Activated CD8-positive, alpha-beta T cell treated with anti-CD3 and anti-CD28 coated beads, Interleukin-2, amount 10 ng/mL, durations not matched to agents 7 days and 5 days (primary cell): ENCODE data around the gene PLXDC2. TPM values are rescaled to one million over a fixed set of nuclear protein-coding genes. Genes with fewer than 3 reads are reported as not detected.
"Not testable (repeated sequence)": the region's sequence is repeated elsewhere in the genome, so short reads cannot be mapped to it uniquely, and the experiment has no call there.

Source experiments
- ATAC-seq: fragments of 150-1000 bp; cut with Tn5 transposase; one replicate; pipeline ENCODE4 v1.10.0; 2021; ENCODE audit warnings: moderate library complexity
- CTCF ChIA-PET: fragments of 350-600 bp; sonication (Branson Sonifier 250); formaldehyde crosslinking; loops from one replicate; lab custom pipeline; 2021; ENCODE audit warnings: antibody characterized with exemption; lab: Charles Lee
- POLR2A ChIA-PET: fragments of 350-600 bp; sonication (Branson Sonifier 250); formaldehyde crosslinking; loops from one replicate; lab custom pipeline; 2021; ENCODE audit warnings: antibody characterized with exemption; lab: Charles Lee
- DNase-seq: peaks from one replicate; pipeline ENCODE4 v3.0.0-alpha.2; 2020
- H3K27ac Mint-ChIP-seq: one replicate; pipeline ENCODE4 v1.8.0; 2021; ENCODE audit warnings: mild to moderate bottlenecking, mixed read lengths
- H3K27me3 Mint-ChIP-seq: one replicate; pipeline ENCODE4 v1.8.0; 2021; ENCODE audit warnings: low read depth, mixed read lengths
- H3K36me3 Mint-ChIP-seq: one replicate; pipeline ENCODE4 v1.8.0; 2021; ENCODE audit warnings: low read depth, mixed read lengths
- H3K4me1 Mint-ChIP-seq: one replicate; pipeline ENCODE4 v1.8.0; 2021; ENCODE audit warnings: low read depth, mixed read lengths
- H3K4me3 Mint-ChIP-seq: one replicate; pipeline ENCODE4 v1.8.0; 2021; ENCODE audit warnings: mild to moderate bottlenecking, mixed read lengths
- H3K9me3 Mint-ChIP-seq: one replicate; pipeline ENCODE4 v1.8.0; 2022; ENCODE audit warnings: mixed read lengths; ENCODE audit not compliant: insufficient read depth
- total RNA-seq, 2 experiments: library from RNA; stranded (reverse); gene quantifications; one replicate each; pipeline ENCODE4 v1.2.3, GENCODE V29; 2021

The PLXDC2 gene
- total RNA-seq, 2 experiments from 2014 or later, result 0.05 TPM; not detected in 1

DNA sequence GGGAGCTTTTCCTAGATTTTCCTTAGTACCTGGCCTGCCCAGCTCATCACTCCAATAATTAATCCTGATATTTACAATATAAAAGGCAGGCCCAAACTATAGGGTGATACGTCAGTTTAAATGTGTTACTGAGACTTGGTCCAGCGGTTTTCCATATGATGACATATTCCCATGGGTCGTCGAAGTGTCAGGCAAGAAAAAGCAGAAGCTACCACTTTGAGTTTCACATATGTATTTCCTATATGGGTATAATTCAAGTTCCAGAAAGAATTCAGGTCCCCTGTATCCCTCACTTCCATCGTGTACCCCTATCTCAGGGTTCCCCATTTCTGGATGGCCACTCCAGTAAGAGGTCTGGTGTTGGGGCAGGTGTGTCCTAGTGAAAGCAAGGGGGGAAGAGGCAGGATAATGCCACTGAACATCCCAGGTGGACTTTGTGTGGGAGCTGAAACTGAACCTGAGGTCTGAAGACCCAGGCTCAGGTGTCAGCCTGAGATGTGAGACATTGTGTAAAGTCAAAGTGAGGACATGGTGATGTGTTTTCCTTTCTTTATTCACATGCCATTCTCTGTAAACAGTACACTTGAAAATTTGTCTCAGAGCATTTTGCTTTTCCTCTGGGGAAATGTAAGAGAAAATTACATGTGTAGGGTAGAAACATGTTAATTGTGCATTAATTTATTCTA is 167.8 kb downstream of the PLXDC2 start:
- Mint-ChIP-seq H3K4me3 (no peak overlapping the region), H3K9me3 (peaks cover 8% of the 10 kb centered on the region), H3K36me3 (no peaks in the 10 kb centered on the region), H3K4me1 (no peaks in the 10 kb centered on the region), H3K27me3 (no peaks in the 10 kb centered on the region), H3K27ac (no peak overlapping the region)
- ATAC-seq (no peak), DNase-seq (no peak)
- POLR2A ChIA-PET, result no interaction called here
- CTCF ChIA-PET, result no interaction called here

DNA sequence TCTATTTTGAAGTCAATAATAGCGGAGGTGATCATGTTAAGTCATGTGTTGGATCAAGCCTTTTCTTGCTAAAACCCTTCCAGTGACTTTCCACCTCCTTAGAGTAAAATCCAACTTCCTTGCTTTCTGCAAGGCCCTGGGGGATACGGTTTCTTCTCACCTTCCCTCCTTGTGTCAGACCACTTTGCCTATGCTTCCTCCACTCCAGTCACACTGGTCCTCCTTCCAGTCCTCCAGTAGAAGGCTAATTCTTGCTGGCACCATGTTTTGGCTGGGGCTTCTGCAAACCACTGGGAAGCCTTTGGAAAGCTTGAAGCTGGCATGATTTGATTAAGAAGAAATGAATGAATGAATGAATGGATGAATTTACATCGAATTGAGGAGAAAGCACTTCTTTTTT is 169.5 kb downstream of the PLXDC2 start:
- H3K27me3 Mint-ChIP-seq, result no peaks in the 10 kb centered on the region

DNA sequence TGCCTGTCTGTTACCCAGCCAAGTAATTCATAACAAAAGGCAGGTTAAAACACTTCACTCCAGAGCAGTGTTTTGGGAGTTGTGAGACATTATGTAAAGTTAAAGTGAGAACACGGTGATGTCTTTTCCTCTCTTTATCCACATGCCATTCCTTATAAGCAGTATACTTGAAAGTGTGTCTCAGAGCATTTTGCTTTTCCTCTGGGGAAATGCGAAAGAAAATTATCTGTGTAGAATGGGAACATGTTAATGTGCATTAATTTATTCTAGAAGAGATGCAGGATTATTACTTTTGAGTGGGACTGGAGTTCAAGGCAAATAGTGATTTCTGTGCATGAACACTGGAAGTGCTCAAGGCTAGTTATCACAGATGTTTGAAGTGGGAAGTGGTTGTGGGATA is 170.4 kb downstream of the PLXDC2 start:
- no peaks in the 10 kb centered on the region for H3K27me3 Mint-ChIP-seq
- ChIA-PET CTCF (no interaction called here), POLR2A (no interaction called here)
- no peak for DNase-seq
- no peak for ATAC-seq
- H3K36me3 Mint-ChIP-seq, result no peaks in the 10 kb centered on the region
- peaks cover 8% of the 10 kb centered on the region for H3K9me3 Mint-ChIP-seq
- no peaks in the 10 kb centered on the region for H3K4me1 Mint-ChIP-seq
- H3K27ac Mint-ChIP-seq, result no peak overlapping the region
- H3K4me3 Mint-ChIP-seq, result no peak overlapping the region

More for the DNA sequence above, 169.5 kb downstream of the PLXDC2 start:
- ATAC-seq (no peak), DNase-seq (no peak)
- Mint-ChIP-seq H3K9me3 (peaks cover 8% of the 10 kb centered on the region), H3K4me3 (no peak overlapping the region), H3K4me1 (no peaks in the 10 kb centered on the region), H3K27ac (no peak overlapping the region), H3K36me3 (no peaks in the 10 kb centered on the region)
- ChIA-PET CTCF (no interaction called here), POLR2A (no interaction called here)

DNA sequence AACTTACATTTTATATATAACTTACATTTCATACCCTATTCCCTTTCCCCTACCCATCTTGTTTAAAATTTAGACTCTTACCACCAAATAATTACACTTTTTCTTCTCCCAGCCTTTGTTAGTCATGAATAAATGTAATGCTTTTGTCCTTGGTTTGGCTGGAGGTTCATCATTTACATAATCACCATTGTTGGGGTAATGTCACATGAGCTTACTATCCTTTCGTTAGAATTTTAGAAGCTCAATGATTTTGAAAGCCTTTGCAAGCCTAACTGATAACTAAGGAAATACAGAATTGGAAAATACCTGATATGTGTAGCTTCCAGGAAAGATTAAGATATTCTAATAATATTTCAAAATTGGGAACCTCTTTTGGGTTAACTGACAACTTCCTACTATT is 171.7 kb downstream of the PLXDC2 start:
- no peak for DNase-seq
- H3K4me3 Mint-ChIP-seq, result no peak overlapping the region
- H3K36me3 Mint-ChIP-seq, result no peaks in the 10 kb centered on the region
- H3K27ac Mint-ChIP-seq, result no peak overlapping the region
- CTCF ChIA-PET, result interaction anchor here (0.6 kb wide), 1 partner anchor 41 kb away, joined by 3 read pairs; no protein-coding TSS in a partner anchor
- no peak for ATAC-seq
- H3K9me3 Mint-ChIP-seq, result peaks cover 8% of the 10 kb centered on the region
- no peaks in the 10 kb centered on the region for H3K4me1 Mint-ChIP-seq
- H3K27me3 Mint-ChIP-seq, result no peaks in the 10 kb centered on the region
- POLR2A ChIA-PET, result no interaction called here

DNA sequence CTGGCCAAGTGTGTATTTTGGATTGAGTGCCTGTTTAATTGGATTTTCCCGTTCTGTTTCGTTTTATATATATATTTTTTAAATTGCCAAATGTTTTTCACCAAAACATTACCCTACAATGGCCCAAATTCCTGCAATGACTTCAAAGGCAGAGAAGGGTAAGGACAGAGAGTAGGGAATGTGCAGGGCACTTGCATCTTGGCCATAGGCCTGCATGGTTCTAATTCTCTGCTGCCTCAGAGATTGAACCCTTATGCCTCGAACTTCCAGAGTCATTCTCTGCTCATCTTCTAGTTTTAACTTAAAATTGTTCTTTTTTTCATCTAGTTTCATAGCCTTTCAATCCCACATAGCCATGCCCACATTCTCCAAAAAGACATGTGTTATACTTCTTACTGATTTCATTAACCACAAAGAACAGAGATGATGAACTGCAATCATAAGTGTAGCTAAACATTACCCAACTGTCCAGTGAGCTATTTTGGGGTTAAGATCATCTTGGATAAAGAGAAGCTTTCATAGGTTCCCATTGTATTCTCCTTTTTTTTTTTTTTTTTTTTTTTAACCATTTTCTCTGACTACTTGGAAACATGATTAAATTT is 177.6 kb downstream of the PLXDC2 start:
- CTCF ChIA-PET, result no interaction called here
- Mint-ChIP-seq H3K27ac (no peak overlapping the region), H3K36me3 (no peaks in the 10 kb centered on the region), H3K4me3 (no peak overlapping the region), H3K9me3 (peaks cover 3% of the 10 kb centered on the region), H3K27me3 (no peaks in the 10 kb centered on the region), H3K4me1 (no peaks in the 10 kb centered on the region)
- no peak for DNase-seq
- no peak for ATAC-seq
- POLR2A ChIA-PET, result no interaction called here

DNA sequence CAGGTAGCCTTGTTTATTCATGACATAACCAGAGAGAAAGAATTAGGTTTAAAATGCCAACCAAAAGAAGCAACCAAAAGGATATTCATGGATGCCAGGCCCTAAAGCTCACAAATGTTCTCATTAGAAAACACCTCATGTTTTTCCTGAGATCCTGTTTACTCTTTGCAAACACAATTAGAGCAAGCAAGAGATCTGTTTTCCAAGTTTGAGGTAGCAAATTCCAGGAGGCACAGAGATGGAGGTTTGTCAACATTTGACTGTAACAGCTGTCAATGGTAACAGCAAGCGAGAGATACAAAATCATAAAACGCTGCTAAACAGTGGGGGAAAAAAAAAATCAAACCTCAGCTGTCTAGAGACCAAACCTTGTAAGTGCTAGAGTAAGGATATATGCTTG is 182.2 kb downstream of the PLXDC2 start:
- Mint-ChIP-seq H3K4me3 (no peak overlapping the region), H3K27me3 (no peaks in the 10 kb centered on the region), H3K9me3 (peaks cover 3% of the 10 kb centered on the region), H3K4me1 (no peaks in the 10 kb centered on the region), H3K36me3 (no peaks in the 10 kb centered on the region), H3K27ac (no peak overlapping the region)
- no peak for DNase-seq
- CTCF ChIA-PET, result no interaction called here
- no peak for ATAC-seq
- POLR2A ChIA-PET, result no interaction called here

DNA sequence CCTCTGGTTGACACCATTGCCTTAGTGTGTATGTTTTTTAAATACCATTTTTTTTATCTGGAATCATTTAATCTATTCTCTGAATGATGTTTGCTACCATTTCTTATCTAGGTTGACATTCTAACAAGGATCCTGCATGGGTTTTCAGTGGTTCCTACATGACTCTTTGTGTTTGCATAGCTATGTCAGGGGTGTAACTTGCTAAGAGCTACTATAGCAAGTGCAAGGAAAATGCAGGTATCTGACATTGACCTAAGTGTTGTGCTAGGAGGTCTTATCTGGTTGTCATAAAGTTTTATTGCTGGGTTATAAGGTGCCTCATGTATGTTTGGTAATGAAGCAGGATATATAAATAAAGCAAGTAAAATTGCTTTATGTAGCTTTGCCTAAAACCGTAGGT is 183.2 kb downstream of the PLXDC2 start:
- Mint-ChIP-seq H3K36me3 (no peaks in the 10 kb centered on the region), H3K4me1 (no peaks in the 10 kb centered on the region), H3K4me3 (no peak overlapping the region), H3K27ac (no peak overlapping the region), H3K9me3 (peaks cover 3% of the 10 kb centered on the region), H3K27me3 (no peaks in the 10 kb centered on the region)
- ATAC-seq (no peak), DNase-seq (no peak)
- ChIA-PET POLR2A (no interaction called here), CTCF (no interaction called here)

DNA sequence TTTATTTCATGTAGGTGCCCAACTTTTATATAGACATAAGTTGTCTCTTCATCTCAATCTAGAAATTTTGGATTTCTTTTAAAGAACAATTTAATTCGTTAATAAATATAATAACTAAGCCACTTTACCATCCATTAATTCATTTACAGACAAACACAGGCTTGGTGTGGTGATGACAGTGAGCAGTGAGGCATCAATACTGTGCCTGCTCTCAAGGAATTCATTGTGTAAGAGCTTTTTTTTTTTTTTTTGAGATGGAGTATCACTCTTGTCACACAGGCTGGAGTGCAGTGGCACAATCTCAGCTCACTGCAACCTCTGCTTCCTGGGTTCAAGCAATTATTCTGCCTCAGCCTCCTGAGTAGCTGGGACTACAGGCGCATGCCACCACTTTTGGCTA is 185.8 kb downstream of the PLXDC2 start:
- H3K9me3 Mint-ChIP-seq, CTCF ChIA-PET, DNase-seq, POLR2A ChIA-PET, H3K36me3 Mint-ChIP-seq, H3K4me1 Mint-ChIP-seq, H3K4me3 Mint-ChIP-seq, H3K27me3 Mint-ChIP-seq, H3K27ac Mint-ChIP-seq, ATAC-seq: not testable (repeated sequence)

DNA sequence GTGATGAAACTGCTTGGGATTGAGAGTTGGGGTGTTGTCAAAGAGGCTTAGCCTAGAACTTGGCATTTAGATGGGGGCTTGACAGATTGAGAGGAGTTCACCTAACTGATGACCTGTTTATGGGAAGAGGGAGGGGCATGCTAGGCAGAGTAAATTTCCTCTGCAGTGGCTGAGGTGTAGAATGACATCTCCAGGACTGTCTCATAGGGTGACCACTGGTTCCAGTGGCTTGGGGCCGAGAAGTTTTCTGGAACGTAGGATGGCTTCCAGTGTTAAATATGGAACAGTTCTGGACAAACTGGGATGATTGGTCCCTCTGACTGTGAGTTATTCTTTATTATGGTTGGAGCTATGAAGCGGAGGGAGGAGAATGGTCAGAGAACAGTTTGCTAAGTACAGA is 186.4 kb downstream of the PLXDC2 start:
- DNase-seq (no peak), ATAC-seq (no peak)
- Mint-ChIP-seq H3K9me3 (no peaks in the 10 kb centered on the region), H3K4me1 (no peaks in the 10 kb centered on the region), H3K27ac (no peak overlapping the region), H3K27me3 (no peaks in the 10 kb centered on the region), H3K36me3 (no peaks in the 10 kb centered on the region), H3K4me3 (no peak overlapping the region)
- ChIA-PET POLR2A (no interaction called here), CTCF (no interaction called here)

DNA sequence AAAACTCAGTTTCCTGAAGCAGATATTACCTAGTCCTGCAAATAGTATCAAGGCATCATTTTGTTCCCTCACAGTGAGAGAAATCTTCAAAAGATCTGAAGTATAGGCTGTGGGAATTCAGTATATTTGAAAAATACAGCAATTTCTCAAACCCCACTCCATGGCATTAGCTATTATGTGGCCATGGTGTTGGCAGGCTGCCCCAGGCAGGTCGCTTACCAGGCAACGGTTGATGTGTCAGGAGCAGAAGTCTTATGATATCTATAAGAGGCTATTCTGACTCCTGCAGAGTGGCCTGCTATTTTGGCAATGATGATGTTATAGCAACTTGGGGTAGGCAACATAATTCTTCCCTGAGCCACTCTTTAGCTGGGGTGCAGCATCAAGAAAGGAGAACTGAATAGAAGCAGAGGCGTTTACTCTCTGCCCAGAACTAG is 187.9 kb downstream of the PLXDC2 start:
- POLR2A ChIA-PET, result no interaction called here
- H3K27ac Mint-ChIP-seq, result no peak overlapping the region
- no peaks in the 10 kb centered on the region for H3K9me3 Mint-ChIP-seq
- DNase-seq (no peak), ATAC-seq (no peak)
- no peaks in the 10 kb centered on the region for H3K36me3 Mint-ChIP-seq
- no peaks in the 10 kb centered on the region for H3K4me1 Mint-ChIP-seq
- no peaks in the 10 kb centered on the region for H3K27me3 Mint-ChIP-seq
- no peak overlapping the region for H3K4me3 Mint-ChIP-seq
- CTCF ChIA-PET, result no interaction called here

DNA sequence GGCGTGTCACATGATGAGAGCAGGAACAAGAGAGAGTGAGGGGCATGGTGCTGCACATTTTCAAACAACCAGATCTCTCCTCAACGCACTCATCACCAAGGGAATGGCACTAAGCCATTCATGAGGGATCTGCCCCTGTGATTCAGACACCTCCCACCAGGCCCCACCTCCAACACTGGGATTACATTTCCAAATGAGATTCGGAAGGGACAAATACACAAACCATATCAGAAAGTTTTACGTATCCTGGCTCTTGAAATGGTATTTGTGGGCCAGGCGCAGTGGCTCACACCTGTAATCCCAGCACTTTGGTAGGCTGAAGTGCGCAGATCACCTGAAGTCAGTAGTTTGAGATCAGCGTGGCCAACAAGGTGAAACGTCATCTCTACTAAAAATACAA is 189.4 kb downstream of the PLXDC2 start:
- Mint-ChIP-seq H3K27me3 (no peaks in the 10 kb centered on the region), H3K27ac (no peak overlapping the region), H3K4me1 (no peaks in the 10 kb centered on the region), H3K9me3 (no peaks in the 10 kb centered on the region), H3K4me3 (no peak overlapping the region), H3K36me3 (no peaks in the 10 kb centered on the region)
- POLR2A ChIA-PET, result no interaction called here
- no peak for ATAC-seq
- CTCF ChIA-PET, result no interaction called here
- DNase-seq, result no peak

DNA sequence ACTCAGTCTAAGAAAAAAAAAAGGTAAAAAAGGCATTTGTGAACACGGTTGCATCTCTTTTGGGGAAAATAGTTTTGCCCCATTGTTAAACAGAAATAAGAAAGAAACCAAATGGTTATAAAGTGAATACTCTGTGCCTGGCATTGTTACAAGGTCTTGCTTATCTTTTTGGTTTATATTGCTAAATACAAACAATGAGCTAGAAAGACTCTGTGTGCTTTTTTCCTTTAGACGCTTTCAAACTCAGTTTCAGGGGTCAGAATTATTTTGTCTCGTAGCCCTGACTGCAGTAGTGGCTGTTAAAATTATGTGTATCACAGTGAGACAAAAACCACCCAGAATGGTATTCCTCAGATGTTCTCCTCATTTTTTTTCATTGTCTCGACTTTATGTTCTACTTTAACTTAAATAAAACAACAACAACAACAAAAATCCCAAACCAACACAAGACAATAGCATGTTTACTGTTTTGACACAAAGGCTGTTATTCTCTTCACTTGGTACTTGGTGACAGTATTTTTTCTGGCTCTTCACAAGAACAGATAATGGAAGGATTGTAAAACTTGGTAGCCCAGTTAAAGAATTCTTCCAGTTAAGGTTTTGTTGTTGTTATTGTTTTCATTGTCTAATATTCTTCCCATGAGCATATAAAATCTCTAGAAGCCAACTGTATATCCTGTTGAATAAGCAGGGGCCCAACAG is 190.1 kb downstream of the PLXDC2 start:
- no peaks in the 10 kb centered on the region for H3K9me3 Mint-ChIP-seq
- ATAC-seq (no peak), DNase-seq (no peak)
- no peaks in the 10 kb centered on the region for H3K36me3 Mint-ChIP-seq
- H3K27me3 Mint-ChIP-seq, result no peaks in the 10 kb centered on the region
- no peak overlapping the region for H3K4me3 Mint-ChIP-seq
- no peaks in the 10 kb centered on the region for H3K4me1 Mint-ChIP-seq
- CTCF ChIA-PET, result no interaction called here
- POLR2A ChIA-PET, result no interaction called here
- no peak overlapping the region for H3K27ac Mint-ChIP-seq
